Measurements from ENCODE around the gene MARCKSL1. TPM values are rescaled to one million over a fixed set of nuclear protein-coding genes. Genes with fewer than 3 reads are reported as not detected.
A peak's percentile ranks its signal among the peaks of the same experiment; 100 is the strongest.

The MARCKSL1 gene
- total and polyA plus RNA-seq, 10 donors, result 25.7 to 120 (median 65.3) TPM

DNA sequence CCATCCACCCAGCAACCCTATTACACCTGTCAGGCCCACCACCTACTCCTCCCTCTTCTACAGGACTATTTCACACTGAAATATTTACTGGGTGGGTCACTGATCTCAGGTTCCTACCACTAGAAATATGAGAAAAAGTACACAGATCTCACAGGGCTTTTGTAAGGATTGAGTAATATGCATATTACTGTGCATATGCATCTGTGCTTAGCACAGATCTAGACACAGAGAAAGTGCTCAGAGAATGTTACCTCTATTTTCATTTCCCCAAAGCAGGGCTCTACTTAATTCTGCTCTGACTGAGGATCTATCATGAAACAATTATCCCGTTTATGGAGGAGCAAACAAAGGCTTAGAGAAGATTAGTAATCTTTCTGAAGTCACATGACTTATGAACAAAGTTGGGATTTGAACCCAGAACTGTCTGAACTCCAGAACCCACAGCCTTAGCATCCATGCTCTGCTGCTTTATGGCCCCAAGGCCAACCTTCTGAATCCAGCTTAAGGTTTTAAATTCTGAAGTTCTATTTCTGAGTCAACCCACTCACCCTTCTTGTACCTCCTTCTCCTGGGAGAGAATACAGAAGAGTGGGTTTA, 38.1 kb upstream of the MARCKSL1 start:
- DNase-seq, result no peak
- peaks cover 3 to 26% (median 16%) of the 10 kb centered on the region in 6 donors for H3K4me1 ChIP-seq
- no peak for TF ChIP-seq POLR2A (IDR thresholded peaks at IDR 0.05)
- TF ChIP-seq, protein P1, sequence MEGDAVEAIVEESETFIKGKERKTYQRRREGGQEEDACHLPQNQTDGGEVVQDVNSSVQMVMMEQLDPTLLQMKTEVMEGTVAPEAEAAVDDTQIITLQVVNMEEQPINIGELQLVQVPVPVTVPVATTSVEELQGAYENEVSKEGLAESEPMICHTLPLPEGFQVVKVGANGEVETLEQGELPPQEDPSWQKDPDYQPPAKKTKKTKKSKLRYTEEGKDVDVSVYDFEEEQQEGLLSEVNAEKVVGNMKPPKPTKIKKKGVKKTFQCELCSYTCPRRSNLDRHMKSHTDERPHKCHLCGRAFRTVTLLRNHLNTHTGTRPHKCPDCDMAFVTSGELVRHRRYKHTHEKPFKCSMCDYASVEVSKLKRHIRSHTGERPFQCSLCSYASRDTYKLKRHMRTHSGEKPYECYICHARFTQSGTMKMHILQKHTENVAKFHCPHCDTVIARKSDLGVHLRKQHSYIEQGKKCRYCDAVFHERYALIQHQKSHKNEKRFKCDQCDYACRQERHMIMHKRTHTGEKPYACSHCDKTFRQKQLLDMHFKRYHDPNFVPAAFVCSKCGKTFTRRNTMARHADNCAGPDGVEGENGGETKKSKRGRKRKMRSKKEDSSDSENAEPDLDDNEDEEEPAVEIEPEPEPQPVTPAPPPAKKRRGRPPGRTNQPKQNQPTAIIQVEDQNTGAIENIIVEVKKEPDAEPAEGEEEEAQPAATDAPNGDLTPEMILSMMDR (IDR thresholded peaks at IDR 0.05 in 8 of 11, conservative IDR thresholded peaks at IDR 0.05 in 3 of 11), result no peak
- no peak for TF ChIP-seq POLR2AphosphoS5 (IDR thresholded peaks at IDR 0.05)
- no peaks in the 10 kb centered on the region for H3K9me3 ChIP-seq
- 68 to 97% (median 87%) methylated on average over 1 of the region's 1 CpG for WGBS, 5 donors
- no peak overlapping the region for H3K27ac ChIP-seq
- peaks cover 10 to 100% (median 82%) of the 10 kb centered on the region in 6 donors for H3K36me3 ChIP-seq
- intact Hi-C loops (cut with DNase I; ENCODE audit: low total_unique reads), result no loop called here
- no peaks in the 10 kb centered on the region for H3K27me3 ChIP-seq (replicated peaks in 1 of 7)
- H3K4me3 ChIP-seq, result no peak overlapping the region

DNA sequence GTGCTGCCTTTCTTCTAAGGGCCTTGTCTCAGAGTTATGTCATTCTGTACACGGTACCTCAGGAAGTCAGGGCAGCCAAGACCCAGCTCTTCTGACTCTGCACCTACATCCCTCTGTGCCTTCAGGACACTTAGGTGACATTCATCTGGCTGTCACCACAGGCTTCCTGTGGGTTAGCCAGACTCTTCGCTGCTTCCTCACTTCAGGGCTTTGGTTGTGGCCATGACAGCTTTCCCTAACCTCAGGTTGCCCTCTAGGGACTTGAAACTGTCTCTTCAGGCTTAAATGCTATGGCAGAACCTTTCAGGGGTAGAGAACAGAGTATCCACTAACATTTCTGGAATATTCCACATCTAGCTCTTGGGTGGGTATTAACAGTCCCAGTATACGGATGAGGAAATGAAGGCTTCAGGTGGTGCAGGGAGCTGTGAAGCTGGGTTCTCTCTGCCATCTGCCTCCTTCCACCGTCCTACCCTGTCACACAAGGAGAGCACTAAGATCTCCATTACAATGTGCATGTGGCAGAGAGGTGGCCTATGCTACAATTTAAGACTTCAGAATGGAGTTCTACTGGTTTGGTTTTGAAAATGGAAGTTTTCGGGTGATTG, 36.2 kb upstream of the MARCKSL1 start:
- Histone ChIP-seq H3K4me1 (peaks cover 3 to 26% (median 16%) of the 10 kb centered on the region in 6 donors), H3K27ac (peak overlapping the region in 1 of 8 donors; percentile 21), H3K36me3 (peaks cover 7 to 100% (median 82%) of the 10 kb centered on the region in 6 donors), H3K27me3 (replicated peaks in 1 of 7) (no peaks in the 10 kb centered on the region), H3K9me3 (no peaks in the 10 kb centered on the region), H3K4me3 (no peak overlapping the region)
- intact Hi-C loops (cut with DNase I; ENCODE audit: low total_unique reads), result no loop called here
- TF ChIP-seq, protein P1 (IDR thresholded peaks at IDR 0.05 in 8 of 11, conservative IDR thresholded peaks at IDR 0.05 in 3 of 11), result peak in 9 of 11 experiments; percentile 8 to 55 (median 30)
- no peak for TF ChIP-seq POLR2A (IDR thresholded peaks at IDR 0.05)
- peak in 2 of 3 donors; percentile 33 to 68 for TF ChIP-seq POLR2AphosphoS5 (IDR thresholded peaks at IDR 0.05)
- WGBS, 5 donors, result 45 to 61% (median 56%) methylated on average over 5 of the region's 5 CpGs
- no peak for DNase-seq

DNA sequence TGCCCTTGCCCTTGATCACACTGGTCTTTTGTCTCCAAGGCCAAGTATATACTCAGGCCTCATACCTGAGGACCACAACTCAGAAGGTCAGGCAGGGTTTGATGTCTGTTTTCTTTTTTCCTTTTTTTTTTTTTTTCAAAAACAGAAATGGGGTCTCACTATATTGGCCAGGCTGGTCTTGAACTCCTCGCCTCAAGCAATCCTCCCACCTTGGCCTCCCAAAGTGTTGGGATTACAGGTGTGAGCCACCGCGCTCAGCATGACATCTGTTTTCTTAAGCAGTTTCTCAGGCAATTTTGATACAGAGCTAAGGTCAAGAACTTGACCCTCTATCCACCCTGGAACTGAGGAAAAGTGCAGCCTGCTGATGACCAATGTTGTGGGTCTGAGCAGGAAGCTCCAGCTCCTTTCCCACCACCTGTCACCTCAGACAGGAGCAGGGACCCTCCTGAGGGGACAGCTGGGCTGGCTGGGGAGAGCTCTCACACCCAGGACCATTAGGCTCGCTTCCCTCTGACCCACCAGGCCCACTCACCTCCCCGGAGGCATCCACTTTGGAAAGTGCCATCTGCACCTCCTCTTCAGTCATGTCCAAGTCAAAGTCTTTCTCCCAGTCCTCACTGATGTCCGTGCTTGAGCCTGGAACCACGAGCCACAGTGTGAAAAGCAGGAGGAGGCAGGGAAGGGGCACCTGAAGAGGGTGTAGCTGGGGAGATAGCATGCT, 32.0 kb upstream of the MARCKSL1 start:
- WGBS, 5 donors, result 96 to 98% (median 96%) methylated on average over 7 of the region's 7 CpGs
- Histone ChIP-seq H3K27me3 (replicated peaks in 1 of 7) (no peaks in the 10 kb centered on the region), H3K36me3 (peaks cover 5 to 100% (median 73%) of the 10 kb centered on the region in 6 donors), H3K9me3 (no peaks in the 10 kb centered on the region), H3K4me3 (no peak overlapping the region), H3K27ac (no peak overlapping the region), H3K4me1 (peaks cover 3 to 16% (median 14%) of the 10 kb centered on the region in 6 donors)
- TF ChIP-seq POLR2AphosphoS5 (IDR thresholded peaks at IDR 0.05) (no peak), POLR2A (IDR thresholded peaks at IDR 0.05) (no peak)
- TF ChIP-seq, protein P1 (IDR thresholded peaks at IDR 0.05 in 8 of 11, conservative IDR thresholded peaks at IDR 0.05 in 3 of 11), result no peak
- no peak for DNase-seq
- intact Hi-C loops (cut with DNase I; ENCODE audit: low total_unique reads), result no loop called here

DNA sequence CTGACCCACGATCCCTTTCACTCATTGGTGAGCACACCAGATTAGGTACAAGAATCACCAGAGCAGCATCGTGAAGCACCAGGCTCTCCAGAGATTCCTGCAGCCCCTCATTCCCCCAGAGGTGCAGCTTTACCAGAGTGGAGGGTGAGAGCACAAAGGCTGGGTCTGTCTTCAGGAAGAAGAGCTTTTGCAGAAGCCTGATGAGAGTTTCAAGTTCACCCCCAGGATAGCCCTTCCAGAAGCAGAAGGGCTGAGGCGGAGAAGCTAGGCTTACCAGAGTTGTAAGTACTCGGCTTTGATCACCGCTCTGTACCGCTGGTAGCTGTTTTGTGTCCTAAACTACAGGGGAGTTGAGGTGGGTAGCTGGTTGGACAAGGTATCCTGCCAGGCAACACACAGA, 29.4 kb upstream of the MARCKSL1 start:
- intact Hi-C loops (cut with DNase I; ENCODE audit: low total_unique reads), result no loop called here
- no peak for TF ChIP-seq POLR2A (IDR thresholded peaks at IDR 0.05)
- TF ChIP-seq, protein P1 (IDR thresholded peaks at IDR 0.05 in 8 of 11, conservative IDR thresholded peaks at IDR 0.05 in 3 of 11), result no peak
- no peak for TF ChIP-seq POLR2AphosphoS5 (IDR thresholded peaks at IDR 0.05)
- 81 to 90% (median 85%) methylated on average over 6 of the region's 6 CpGs for WGBS, 5 donors
- Histone ChIP-seq H3K27ac (no peak overlapping the region), H3K4me1 (peaks cover 8 to 26% (median 18%) of the 10 kb centered on the region in 6 donors), H3K27me3 (replicated peaks in 1 of 7) (peaks cover 0 to 17% (median 0%) of the 10 kb centered on the region in 7 donors), H3K36me3 (peaks cover 5 to 88% (median 57%) of the 10 kb centered on the region in 6 donors), H3K4me3 (no peak overlapping the region), H3K9me3 (no peaks in the 10 kb centered on the region)
- no peak for DNase-seq
